Gastrocnemius medialis (tissue), 4 donors: Measurements from ENCODE around the gene ZNF747. TPM values are rescaled to one million over a fixed set of nuclear protein-coding genes. Genes with fewer than 3 reads are reported as not detected.

Experiments
- ATAC-seq, 2 donors: fragments of 150-250 bp; one replicate each; pipeline ENCODE4 v1.9.1; 2016
- DNase-seq, 2 donors: peaks; one replicate each; pipeline ENCODE4 v3.0.0-alpha.2; 2019
- H3K27ac ChIP-seq, 4 donors: fragments of 200-600 bp; sonication (generic); 1 replicate in 1 of 4; 2 replicates in 3 of 4; pipeline ENCODE4 v1.5.1; 2016 to 2018; ENCODE audit warnings: mild to moderate bottlenecking in 2 of 4, moderate library complexity in 1 of 4
- H3K27me3 ChIP-seq, 3 donors: fragments of 200-600 bp; sonication (generic) in 2 of 3; 1 replicate in 1 of 3; 2 replicates in 2 of 3; pipeline versions ENCODE4 v1.5.1 to v1.6.0; 2016 to 2019; ENCODE audit warnings: mild to moderate bottlenecking in 1 of 3, moderate library complexity in 1 of 3
- H3K36me3 ChIP-seq, 2 donors: fragments of 200-600 bp; sonication (generic) in 1 of 2; one replicate each; pipeline ENCODE4 v1.5.1; 2017 to 2018
- H3K4me1 ChIP-seq, 2 donors: fragments of 200-600 bp; sonication (generic) in 1 of 2; one replicate each; pipeline ENCODE4 v1.5.1; 2016 to 2017; ENCODE audit warnings: mild to moderate bottlenecking in 2 of 2
- H3K4me3 ChIP-seq, 4 donors: fragments of 200-600 bp; sonication (generic) in 3 of 4; 1 replicate in 1 of 4; 2 replicates in 3 of 4; pipeline ENCODE4 v1.5.1; 2016 to 2019; ENCODE audit warnings: mild to moderate bottlenecking in 2 of 4
- H3K9me3 ChIP-seq, 3 donors: fragments of 200-600 bp; sonication (generic) in 2 of 3; 1 replicate in 1 of 3; 2 replicates in 2 of 3; pipeline ENCODE4 v1.5.1; 2016 to 2019
- CTCF ChIP-seq, 5 experiments: fragments of 450-650 bp in 3 of 5; fragments of 200-600 bp in 2 of 5; sonication (generic) in 2 of 5; IDR thresholded peaks in 4 of 5; conservative IDR thresholded peaks in 1 of 5; 1 replicate in 4 of 5; 2 replicates in 1 of 5; pipeline ENCODE4 v1.5.1; 2016 to 2019; ENCODE audit warnings: antibody characterized with exemption in 5 of 5, mild to moderate bottlenecking in 3 of 5, moderate library complexity in 3 of 5
- POLR2A ChIP-seq, 2 donors: fragments of 450-650 bp; IDR thresholded peaks; one replicate each; pipeline ENCODE4 v1.6.1; 2017; ENCODE audit warnings: antibody characterized with exemption in 2 of 2, mild to moderate bottlenecking in 2 of 2, moderate library complexity in 2 of 2
- in situ Hi-C, 4 donors: fragments of 200-750 bp; cut with MboI; loops; one replicate each; pipeline versions ENCODE4 v1.15.0 to v1.8.0; 2017; ENCODE audit warnings: low sequenced_read_pairs in 4 of 4
- intact Hi-C: fragments of 100-400 bp; cut with DNase I; formaldehyde crosslinking; loops from one replicate; pipeline ENCODE4 v1.15.1; 2023; ENCODE audit warnings: low total_unique reads
- total RNA-seq, 4 donors: library from RNA; depleted of rRNA; stranded (reverse); fragments of >200 nt; gene quantifications; one replicate each; pipeline versions ENCODE4 v1.1.0 to v1.2.3, GENCODE V29; 2016

ZNF747 gene
- total RNA-seq, 4 donors from 2014 or later = 8.6 to 17.5 (median 13.1) TPM

DNA sequence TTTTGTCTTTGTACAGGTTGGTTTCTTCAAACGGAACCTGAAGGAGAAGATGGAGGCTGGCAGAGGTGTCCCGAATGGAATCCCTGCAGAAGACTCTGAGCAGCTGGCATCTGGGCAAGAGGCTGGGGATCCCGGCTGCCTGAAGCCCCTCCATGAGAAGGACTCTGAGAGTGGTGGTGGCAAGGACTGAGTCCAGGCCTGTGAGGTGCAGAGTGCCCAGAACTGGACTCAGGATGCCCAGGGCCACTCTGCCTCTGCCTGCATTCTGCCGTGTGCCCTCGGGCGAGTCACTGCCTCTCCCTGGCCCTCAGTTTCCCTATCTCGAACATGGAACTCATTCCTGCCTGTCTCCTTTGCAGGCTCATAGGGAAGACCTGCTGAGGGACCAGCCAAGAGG, 13.2 kb downstream of the ZNF747 start:
- in situ Hi-C loops (loop anchor here in 2 of 4 donors (10.0 kb wide), 1 partner anchor 87 kb away; the partner anchor contains the start of gene DCTPP1 (in 2 of the 2)), intact Hi-C loops (loop anchor here (10.0 kb wide), 1 partner anchor 707 kb away; the partner anchor contains the start of genes PAGR1 and PRRT2)
- DNase-seq (no peak), ATAC-seq (no peak)
- peaks cover 3 to 18% of the 10 kb centered on the region in 2 donors for H3K4me1 ChIP-seq
- no peaks in the 10 kb centered on the region for H3K27me3 ChIP-seq
- H3K4me3 ChIP-seq = no peak overlapping the region
- no peak overlapping the region for H3K27ac ChIP-seq
- no peaks in the 10 kb centered on the region for H3K9me3 ChIP-seq
- peaks cover 0 to 10% of the 10 kb centered on the region in 2 donors for H3K36me3 ChIP-seq
- TF ChIP-seq CTCF (IDR thresholded peaks at IDR 0.05 in 4 of 5, conservative IDR thresholded peaks at IDR 0.05 in 1 of 5) (no peak), POLR2A (IDR thresholded peaks at IDR 0.05) (no peak)

GRCh38 chr16:30519120-30520049, 15.3 kb downstream of the ZNF747 start:
- Histone ChIP-seq H3K27ac (no peak overlapping the region), H3K4me3 (no peak overlapping the region), H3K9me3 (no peaks in the 10 kb centered on the region), H3K4me1 (peaks cover 0 to 5% of the 10 kb centered on the region in 2 donors), H3K27me3 (no peaks in the 10 kb centered on the region), H3K36me3 (peaks cover 0 to under 1% of the 10 kb centered on the region in 2 donors)
- intact Hi-C loops (loop anchor here (10.0 kb wide), 1 partner anchor 705 kb away; the partner anchor contains the start of genes PAGR1 and PRRT2), in situ Hi-C loops (loop anchor here in 2 of 4 donors (10.0 kb wide), 2 partner anchors 55 to 85 kb away; partner anchors contain the start of gene DCTPP1 (in 2 of the 2))
- ATAC-seq (no peak), DNase-seq (no peak)
- TF ChIP-seq CTCF (IDR thresholded peaks at IDR 0.05 in 4 of 5, conservative IDR thresholded peaks at IDR 0.05 in 1 of 5) (no peak), POLR2A (IDR thresholded peaks at IDR 0.05) (no peak)

GRCh38 chr16:30518552-30518951, 16.1 kb downstream of the ZNF747 start:
- ATAC-seq = no peak
- no peak for DNase-seq
- no peak overlapping the region for H3K27ac ChIP-seq
- intact Hi-C loops (no loop called here), in situ Hi-C loops (loop anchor here in 1 of 4 donors (10.0 kb wide), 1 partner anchor 54 kb away; no protein-coding TSS in a partner anchor)
- H3K4me3 ChIP-seq = no peak overlapping the region
- no peaks in the 10 kb centered on the region for H3K27me3 ChIP-seq
- no peaks in the 10 kb centered on the region for H3K36me3 ChIP-seq
- no peaks in the 10 kb centered on the region for H3K9me3 ChIP-seq
- H3K4me1 ChIP-seq = no peaks in the 10 kb centered on the region
- TF ChIP-seq POLR2A (IDR thresholded peaks at IDR 0.05) = no peak
- TF ChIP-seq CTCF (IDR thresholded peaks at IDR 0.05 in 4 of 5, conservative IDR thresholded peaks at IDR 0.05 in 1 of 5) = no peak

- no peak for TF ChIP-seq POLR2A (IDR thresholded peaks at IDR 0.05)
- no peak for TF ChIP-seq CTCF (IDR thresholded peaks at IDR 0.05 in 4 of 5, conservative IDR thresholded peaks at IDR 0.05 in 1 of 5)
- Histone ChIP-seq H3K4me3 (no peak overlapping the region), H3K9me3 (no peaks in the 10 kb centered on the region), H3K36me3 (no peaks in the 10 kb centered on the region), H3K4me1 (no peaks in the 10 kb centered on the region), H3K27ac (no peak overlapping the region), H3K27me3 (no peaks in the 10 kb centered on the region)
- in situ Hi-C loops (loop anchor here in 1 of 4 donors (10.0 kb wide), 1 partner anchor 50 kb away; no protein-coding TSS in a partner anchor), intact Hi-C loops (no loop called here)
- ATAC-seq (no peak), DNase-seq (no peak)
Measured at GRCh38 chr16:30515275-30515674, 19.4 kb downstream of the ZNF747 start.
